HEK293 (cell line): ENCODE measurements around the gene GALNT2.

Experiments used
- CTCF ChIA-PET: fragments of 350-600 bp; formaldehyde crosslinking; extraction: SDS; loops from one replicate; lab custom pipeline; 2021; ENCODE audit warnings: antibody characterized with exemption; lab: Yijun Ruan, JAX
- POLR2A ChIA-PET: fragments of 300-600 bp; formaldehyde crosslinking; extraction: SDS; loops from one replicate; lab custom pipeline; 2020; ENCODE audit warnings: antibody characterized with exemption, inconsistent platforms; lab: Yijun Ruan, JAX
- H3K27ac ChIP-seq: fragments of 200-500 bp; sonication (Bioruptor generic); 2 replicates; pipeline ENCODE4 v1.5.1; 2014; ENCODE audit warnings: low read depth, low read length, control low read depth, inconsistent platforms; ENCODE audit errors: extremely low read depth
- H3K36me3 ChIP-seq, 2 experiments: fragments of 200-500 bp in 1 of 2; sonication (Bioruptor generic) in 1 of 2; 1 replicate in 1 of 2; 2 replicates in 1 of 2; pipeline ENCODE4 v1.5.1; 2014 to 2017; ENCODE audit warnings: inconsistent platforms in 2 of 2, low read length in 2 of 2; ENCODE audit not compliant: control insufficient read depth in 2 of 2, insufficient read depth in 1 of 2
- H3K4me1 ChIP-seq: fragments of 200-500 bp; sonication (Bioruptor generic); 2 replicates; pipeline ENCODE4 v1.5.1; 2014; ENCODE audit warnings: mild to moderate bottlenecking, low read length, inconsistent platforms; ENCODE audit not compliant: control insufficient read depth, insufficient read depth
- H3K4me3 ChIP-seq: 2 replicates; pipeline ENCODE4 v1.5.1; 2011; ENCODE audit warnings: low read depth, mild to moderate bottlenecking, control low read depth, low read length, moderate library complexity
- H3K9me3 ChIP-seq: fragments of 200-500 bp; sonication (Bioruptor generic); 2 replicates; pipeline ENCODE4 v1.5.1; 2014; ENCODE audit warnings: low read depth, low read length, inconsistent platforms; ENCODE audit not compliant: control insufficient read depth, insufficient read depth
- ELK4 ChIP-seq: IDR thresholded peaks from 2 replicates; pipeline ENCODE4 v1.6.1; 2011; ENCODE audit warnings: mild to moderate bottlenecking, low read depth, low read length, borderline replicate concordance
- HIC1 ChIP-seq: fragments of 450-650 bp; formaldehyde crosslinking; IDR thresholded peaks from 2 replicates; pipeline ENCODE4 v1.5.1; 2016; ENCODE audit warnings: missing biosample characterization, missing genetic modification characterization
- SP7 ChIP-seq: fragments of 450-650 bp; formaldehyde crosslinking; IDR thresholded peaks from 2 replicates; pipeline ENCODE4 v1.5.1; 2016; ENCODE audit warnings: missing biosample characterization, missing genetic modification characterization
- TCF7L2 ChIP-seq: IDR thresholded peaks from 2 replicates; pipeline ENCODE4 v1.6.1; 2011; ENCODE audit warnings: low read depth, mild to moderate bottlenecking, inconsistent platforms, low read length, moderate library complexity, borderline replicate concordance
- ZBTB10 ChIP-seq: fragments of 450-650 bp; formaldehyde crosslinking; IDR thresholded peaks from 2 replicates; pipeline ENCODE4 v1.5.1; 2016; ENCODE audit warnings: missing biosample characterization, missing genetic modification characterization
- ZBTB49 ChIP-seq: fragments of 450-650 bp; formaldehyde crosslinking; IDR thresholded peaks from 2 replicates; pipeline ENCODE4 v1.5.1; 2016; ENCODE audit warnings: missing biosample characterization, missing genetic modification characterization, low read depth
- ZBTB7A ChIP-seq: fragments of 450-650 bp; formaldehyde crosslinking; IDR thresholded peaks from 2 replicates; pipeline ENCODE4 v1.5.1; 2016; ENCODE audit warnings: low read depth, missing biosample characterization, missing genetic modification characterization
- ZIC2 ChIP-seq: fragments of 450-650 bp; formaldehyde crosslinking; IDR thresholded peaks from 2 replicates; pipeline ENCODE4 v1.5.1; 2016; ENCODE audit warnings: missing biosample characterization, missing genetic modification characterization
- ZNF114 ChIP-seq: fragments of 450-650 bp; formaldehyde crosslinking; IDR thresholded peaks from 2 replicates; pipeline ENCODE4 v1.5.0; 2017; ENCODE audit warnings: missing biosample characterization, missing genetic modification characterization
- ZNF121 ChIP-seq: fragments of 450-650 bp; formaldehyde crosslinking; IDR thresholded peaks from 2 replicates; pipeline ENCODE4 v1.5.1; 2016; ENCODE audit warnings: missing biosample characterization, missing genetic modification characterization
- ZNF155 ChIP-seq: fragments of 450-650 bp; formaldehyde crosslinking; IDR thresholded peaks from 2 replicates; pipeline ENCODE4 v1.5.1; 2016; ENCODE audit warnings: missing biosample characterization, missing genetic modification characterization
- ZNF18 ChIP-seq: fragments of 450-650 bp; formaldehyde crosslinking; IDR thresholded peaks from 2 replicates; pipeline ENCODE4 v1.5.1; 2016; ENCODE audit warnings: missing biosample characterization, missing genetic modification characterization
- ZNF202 ChIP-seq: fragments of 450-650 bp; formaldehyde crosslinking; IDR thresholded peaks from 2 replicates; pipeline ENCODE4 v1.5.1; 2016; ENCODE audit warnings: missing biosample characterization, missing genetic modification characterization, borderline replicate concordance
- ZNF600 ChIP-seq: fragments of 450-650 bp; formaldehyde crosslinking; IDR thresholded peaks from 2 replicates; pipeline ENCODE4 v1.5.1; 2016; ENCODE audit warnings: missing biosample characterization, missing genetic modification characterization
- ZNF654 ChIP-seq: fragments of 450-650 bp; formaldehyde crosslinking; IDR thresholded peaks from 2 replicates; pipeline ENCODE4 v1.5.1; 2016; ENCODE audit warnings: low read depth, missing biosample characterization, missing genetic modification characterization
- ZNF670 ChIP-seq: fragments of 450-650 bp; formaldehyde crosslinking; IDR thresholded peaks from 2 replicates; pipeline ENCODE4 v1.5.1; 2016; ENCODE audit warnings: missing biosample characterization, missing genetic modification characterization, low read depth
- ZNF692 ChIP-seq: fragments of 450-650 bp; formaldehyde crosslinking; IDR thresholded peaks from 2 replicates; pipeline ENCODE4 v1.5.1; 2016; ENCODE audit warnings: missing biosample characterization, missing genetic modification characterization
- ZNF837 ChIP-seq: fragments of 450-650 bp; formaldehyde crosslinking; IDR thresholded peaks from 2 replicates; pipeline ENCODE4 v1.5.1; 2016; ENCODE audit warnings: missing biosample characterization, missing genetic modification characterization

Gene GALNT2

GRCh38 chr1:230210981-230211336 lies 143.9 kb downstream of the GALNT2 start:
- TF ChIP-seq ZBTB7A (tag by site-specific recombination), result no peak
- 0 out of 2 replicates have a peak, but pooled peaks have one; percentile 11 for TF ChIP-seq ZIC2 (tag by site-specific recombination)
- Histone ChIP-seq H3K36me3 (no peaks in the 10 kb centered on the region), H3K9me3 (no peaks in the 10 kb centered on the region), H3K4me1 (peaks cover 14% of the 10 kb centered on the region), H3K27ac (no peak overlapping the region), H3K4me3 (no peak overlapping the region)
- ChIA-PET POLR2A (no interaction called here), CTCF (interaction anchor here (0.6 to 2.0 kb wide), 3 partner anchors 11 to 362 kb away, joined by 3 to 7 read pairs (median 3); no protein-coding TSS in a partner anchor)

- Histone ChIP-seq H3K27ac (no peak overlapping the region), H3K36me3 (no peaks in the 10 kb centered on the region), H3K4me1 (peaks cover 14% of the 10 kb centered on the region), H3K9me3 (no peaks in the 10 kb centered on the region), H3K4me3 (no peak overlapping the region)
- TF ChIP-seq SP7 (tag by site-specific recombination), result no peak
- TF ChIP-seq ELK4, result no peak
- no peak for TF ChIP-seq ZNF692 (tag by site-specific recombination)
- peak; percentile 87 for TF ChIP-seq ZNF121
- TF ChIP-seq ZNF155 (tag by site-specific recombination), result no peak
- TF ChIP-seq HIC1 (tag by site-specific recombination), result no peak
- TF ChIP-seq ZNF202 (tag by site-specific recombination), result no peak
- ChIA-PET CTCF (interaction anchor here (0.6 to 2.0 kb wide), 3 partner anchors 10 to 363 kb away, joined by 3 to 7 read pairs (median 4); no protein-coding TSS in a partner anchor), POLR2A (interaction anchor here (0.6 kb wide), 1 partner anchor 579 kb away, joined by 9 read pairs; no protein-coding TSS in a partner anchor)
These were observed 144.6 kb downstream of the GALNT2 start for GRCh38 chr1:230211436-230212145.

- CTCF ChIA-PET, result interaction anchor here (0.7 kb wide), 1 partner anchor 10 kb away, joined by 4 read pairs; no protein-coding TSS in a partner anchor
- TF ChIP-seq ZNF114 (tag by site-specific recombination) (no peak), TCF7L2 (no peak), SP7 (tag by site-specific recombination) (no peak), ZNF654 (tag by site-specific recombination) (no peak), ZNF670 (no peak), ZBTB10 (no peak), ZNF837 (tag by site-specific recombination) (no peak), ZBTB49 (tag by site-specific recombination) (no peak), ZNF600 (no peak), ZNF18 (tag by site-specific recombination) (peak; percentile 87)
These were observed 145.4 kb downstream of the GALNT2 start for GRCh38 chr1:230212405-230212936.

More at GRCh38 chr1:230212405-230212936, 145.4 kb downstream of the GALNT2 start:
- POLR2A ChIA-PET, result no interaction called here
- Histone ChIP-seq H3K4me1 (peaks cover 14% of the 10 kb centered on the region), H3K9me3 (no peaks in the 10 kb centered on the region), H3K27ac (no peak overlapping the region), H3K36me3 (no peaks in the 10 kb centered on the region), H3K4me3 (no peak overlapping the region)
